Eye (tissue), 1 donor: Measurements from ENCODE around the gene SEC23A.

Experiments used
- DNase-seq: peaks from one replicate; pipeline ENCODE4 v3.0.0-alpha.2; 2015

Gene SEC23A

GRCh38 chr14:38982278-38982677 is 120.8 kb downstream of the SEC23A start:
- DNase-seq, result no peak
